NT2/D1 (cell line): Measurements from ENCODE around the gene THSD7A.

ENCODE experiments used
- YY1 ChIP-seq: IDR thresholded peaks from 2 replicates; pipeline ENCODE4 v1.6.1; 2011; ENCODE audit not compliant: insufficient read length, insufficient read depth
- ZNF274 ChIP-seq: IDR thresholded peaks from 2 replicates; pipeline ENCODE4 v1.6.1; 2011; ENCODE audit warnings: mild to moderate bottlenecking, low read depth, low read length

GRCh38 chr7:11570205-11570604 is 261.8 kb downstream of the THSD7A start:
- TF ChIP-seq YY1 (no peak), ZNF274 (no peak)
